HepG2 (cell line): ENCODE results near the gene OGFR. TPM values are rescaled to one million over a fixed set of nuclear protein-coding genes. Genes with fewer than 3 reads are reported as not detected.

Source experiments
- ATAC-seq: fragments of 200-7000 bp; cut with Tn5 transposase; 3 replicates; pipeline ENCODE4 v1.9.1; 2020; ENCODE audit warnings: mild to moderate bottlenecking, moderate library complexity
- BruUV-seq: library from RNA; stranded (reverse); fragments of 400-500 nt; replicated peaks from 2 replicates; lab custom pipeline; 2021; lab: Mats Ljungman, UMichigan
- CTCF ChIA-PET: fragments of 300-600 bp; formaldehyde crosslinking; extraction: SDS; loops from one replicate; lab custom pipeline; 2021; ENCODE audit warnings: low total read pairs, inconsistent platforms, low intra/inter-chr PET ratio; lab: Yijun Ruan, JAX
- POLR2A ChIA-PET: fragments of 350-600 bp; sonication (Branson Sonifier 250); formaldehyde crosslinking; loops from one replicate; lab custom pipeline; 2020; ENCODE audit warnings: antibody characterized with exemption, inconsistent platforms; lab: Yijun Ruan, JAX
- DNase-seq: peaks from one replicate; pipeline ENCODE4 v3.0.0-alpha.2; 2015; ENCODE audit warnings: low spot score
- FAIRE-seq: peaks from 3 replicates; lab custom pipeline; 2011; peaks lifted over from hg19 to GRCh38; lab: Jason Lieb, UNC
- H2AFZ ChIP-seq: one replicate; pipeline ENCODE4 v1.6.1; 2011; ENCODE audit warnings: low read length, inconsistent platforms
- H3K27ac ChIP-seq: fragments of 300-600 bp; 3 replicates; pipeline ENCODE4 v1.8.0; 2011; ENCODE audit warnings: mixed run types, mild to moderate bottlenecking, mixed read lengths, low read length, inconsistent platforms; ENCODE audit not compliant: insufficient read depth; ENCODE audit errors: extremely low read length
- H3K27me3 ChIP-seq, 2 experiments: fragments of 200-600 bp in 1 of 2; 2 replicates in 1 of 2; 3 replicates in 1 of 2; pipeline versions ENCODE4 v1.6.0 to v1.8.0; 2011; ENCODE audit warnings: low read length in 2 of 2, mild to moderate bottlenecking in 2 of 2, moderate library complexity in 2 of 2, inconsistent platforms in 1 of 2; ENCODE audit not compliant: insufficient read depth in 2 of 2, control insufficient read depth in 1 of 2
- H3K36me3 ChIP-seq, 2 experiments: fragments of 200-600 bp in 1 of 2; replicated peaks in 1 of 2; 2 replicates in 1 of 2; 3 replicates in 1 of 2; pipeline versions ENCODE4 v1.5.1 to v1.8.0; 2011; ENCODE audit warnings: low read length in 2 of 2, inconsistent platforms in 1 of 2; ENCODE audit not compliant: insufficient read depth in 2 of 2, control insufficient read depth in 1 of 2
- H3K4me1 ChIP-seq: 2 replicates; pipeline ENCODE4 v1.5.1; 2012; ENCODE audit warnings: low read length, inconsistent platforms; ENCODE audit not compliant: insufficient read depth
- H3K4me2 ChIP-seq: 2 replicates; pipeline ENCODE4 v1.6.0; 2011; ENCODE audit warnings: low read depth, low read length, inconsistent platforms
- H3K4me3 ChIP-seq, 3 experiments: fragments of 200-600 bp in 1 of 3; sonication (generic), shearing (Covaris generic) in 1 of 3; replicated peaks in 1 of 3; 2 replicates each; pipeline ENCODE4 v1.5.1; 2011 to 2016; ENCODE audit warnings: low read length in 3 of 3, inconsistent platforms in 2 of 3, low read depth in 2 of 3, mild to moderate bottlenecking in 2 of 3, control low read depth in 1 of 3, mixed read lengths in 1 of 3; ENCODE audit not compliant: insufficient read depth in 1 of 3
- H3K79me2 ChIP-seq: one replicate; pipeline ENCODE4 v1.6.1; 2011; ENCODE audit warnings: low read length, inconsistent platforms; ENCODE audit not compliant: insufficient read depth
- H3K9ac ChIP-seq: 2 replicates; pipeline ENCODE4 v1.6.0; 2011; ENCODE audit warnings: mild to moderate bottlenecking, low read depth, low read length, inconsistent platforms; ENCODE audit not compliant: insufficient read depth
- H3K9me3 ChIP-seq: 2 replicates; pipeline ENCODE4 v1.5.1; 2012; ENCODE audit warnings: mild to moderate bottlenecking, low read length
- H4K20me1 ChIP-seq: 2 replicates; pipeline ENCODE4 v1.6.0; 2011; ENCODE audit warnings: inconsistent platforms, mild to moderate bottlenecking, low read length, moderate library complexity; ENCODE audit not compliant: insufficient read depth
- AGO2 ChIP-seq: fragments of 200-400 bp; formaldehyde crosslinking; optimal IDR thresholded peaks from 2 replicates; pipeline ENCODE3; 2017; ENCODE audit warnings: mild to moderate bottlenecking, low read depth, low read length, moderate library complexity
- HNRNPL ChIP-seq: fragments of 200-400 bp; formaldehyde crosslinking; IDR thresholded peaks from 2 replicates; pipeline ENCODE4 v1.6.1; 2017; ENCODE audit warnings: mild to moderate bottlenecking, low read depth, low read length
- HNRNPLL ChIP-seq: fragments of 200-400 bp; formaldehyde crosslinking; IDR thresholded peaks from 2 replicates; pipeline ENCODE4 v1.6.1; 2017; ENCODE audit warnings: mild to moderate bottlenecking, low read depth, low read length; ENCODE audit not compliant: poor library complexity, severe bottlenecking
- KLF16 ChIP-seq, 2 experiments: sonication (generic) in 1 of 2; formaldehyde crosslinking in 1 of 2; IDR thresholded peaks; 2 replicates each; pipeline versions ENCODE4 v1.6.1 to v1.8.0; 2016 to 2023; ENCODE audit warnings: missing genetic modification reagents in 2 of 2, missing compliant biosample characterization in 1 of 2
- RBFOX2 ChIP-seq: fragments of 200-400 bp; formaldehyde crosslinking; IDR thresholded peaks from 2 replicates; pipeline ENCODE4 v1.6.1; 2017; ENCODE audit warnings: low read depth, mild to moderate bottlenecking, low read length
- ZFAT ChIP-seq: sonication (generic); formaldehyde crosslinking; conservative IDR thresholded peaks from 2 replicates; pipeline ENCODE4 v1.8.1; 2023; ENCODE audit warnings: missing genetic modification reagents, inconsistent platforms
- ZNF101 ChIP-seq: sonication (generic); formaldehyde crosslinking; IDR thresholded peaks from 2 replicates; pipeline ENCODE4 v1.4.0; 2020; ENCODE audit warnings: mild to moderate bottlenecking, low read depth, missing genetic modification reagents, borderline replicate concordance
- ZNF614 ChIP-seq: IDR thresholded peaks from 2 replicates; pipeline ENCODE4 v1.6.1; 2018; ENCODE audit warnings: missing biosample characterization, missing genetic modification reagents, inconsistent platforms, borderline replicate concordance
- WGBS: methylation state at CpG from one replicate; pipeline ENCODE4 v1.1.6; 2017; ENCODE audit warnings: low lambda C conversion rate; 5-methylcytosine and 5-hydroxymethylcytosine counted together
- in situ Hi-C: cut with HindIII; loops from 2 replicates; pipeline ENCODE4 v1.10.0; 2017; ENCODE audit warnings: low pct_unique_long_range_greater_than_20kb; ENCODE audit not compliant: extremely low pct_ligation_motif_present
- intact Hi-C: fragments of 100-400 bp; cut with micrococcal nuclease; formaldehyde crosslinking; loops from one replicate; pipeline ENCODE4 v1.10.0; 2022; ENCODE audit not compliant: unreplicated experiment
- polyA plus RNA-seq, 8 experiments: library from polyadenylated mRNA; depleted of rRNA in 3 of 8; stranded (reverse) in 7 of 8; unstranded in 1 of 8; fragments of >200 nt; fragmentation: Illumina TruSeq in 4 of 8; extraction: Trizol in 4 of 8; gene quantifications; 2 replicates each; pipeline versions ENCODE4 v1.2.1 to v1.2.3, GENCODE V29; 2011 to 2016; ENCODE audit warnings: low read depth in 4 of 8, missing spikeins in 1 of 8, mixed read lengths in 1 of 8; ENCODE audit not compliant: insufficient read depth in 1 of 8
- total RNA-seq, 5 experiments: library from RNA; depleted of rRNA; stranded (reverse); fragments of >200 nt; fragmentation: Illumina TruSeq; extraction: Trizol; gene quantifications; 2 replicates each; pipeline ENCODE4 v1.2.3, GENCODE V29; 2016; ENCODE audit warnings: low read depth in 1 of 5
- TF ChIP-seq, protein P1 (sequence below): sonication (generic); formaldehyde crosslinking; IDR thresholded peaks from 2 replicates; pipeline ENCODE4 v1.8.0; 2022; ENCODE audit warnings: mild to moderate bottlenecking, missing genetic modification reagents, moderate library complexity

The OGFR gene
- total and polyA plus RNA-seq, 2 of the 13 experiments (the other 11 are each of a cell fraction or from before 2014, with no cell fraction given): 47.7 to 81.8 TPM

DNA sequence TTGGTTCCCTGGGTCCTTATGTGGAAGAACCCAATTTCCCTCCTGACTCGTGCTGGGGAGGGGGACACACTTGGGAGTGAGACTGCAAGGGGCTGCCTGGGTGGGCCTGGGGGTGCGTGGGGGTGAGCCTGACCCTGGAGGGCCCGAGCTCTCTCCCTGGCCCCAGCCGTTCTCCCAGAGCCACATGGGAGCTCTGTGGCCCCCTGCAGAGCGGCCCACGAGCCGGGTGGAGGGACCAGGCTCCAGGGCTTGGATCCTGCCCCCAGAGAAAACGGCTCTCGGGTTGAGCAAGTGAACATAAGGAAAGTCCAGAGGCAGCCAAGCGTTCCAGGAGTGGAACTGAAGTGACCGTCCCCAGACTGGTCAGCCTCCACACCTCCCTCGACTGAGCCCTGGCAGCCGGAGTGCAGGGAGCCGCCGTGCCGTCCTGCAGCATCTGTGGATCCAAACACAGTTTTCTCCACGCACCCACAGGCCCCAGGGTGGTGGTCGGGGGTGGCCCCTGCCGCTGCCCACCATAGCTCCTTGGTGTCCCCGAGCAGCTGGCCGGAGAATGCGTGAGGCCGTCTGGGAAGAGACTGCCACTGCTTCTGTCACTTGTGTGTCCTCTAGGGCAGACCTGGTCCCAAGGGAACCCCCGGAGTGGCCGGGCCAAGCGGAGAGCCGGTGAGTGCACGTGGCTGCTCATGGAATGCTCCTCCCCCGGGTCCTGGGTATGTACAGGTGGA, 22.8 kb downstream of the OGFR start:
- no peak for ATAC-seq
- FAIRE-seq: no peak
- in situ Hi-C loops: no loop called here
- Histone ChIP-seq H3K4me2 (no peak overlapping the region), H3K9ac (no peak overlapping the region), H3K79me2 (no peaks in the 10 kb centered on the region), H3K9me3 (no peaks in the 10 kb centered on the region), H3K36me3 (peaks cover 7 to 9% of the 10 kb centered on the region in 2 experiments; a peak in 3 of 5 replicates), H3K4me3 (no peak overlapping the region), H4K20me1 (no peaks in the 10 kb centered on the region; the same call in 1 of the 2 replicates), H2AFZ (no peak overlapping the region), H3K27ac (no peak overlapping the region), H3K4me1 (peaks cover 37% of the 10 kb centered on the region), H3K27me3 (no peaks in the 10 kb centered on the region)
- TF ChIP-seq, protein P1, sequence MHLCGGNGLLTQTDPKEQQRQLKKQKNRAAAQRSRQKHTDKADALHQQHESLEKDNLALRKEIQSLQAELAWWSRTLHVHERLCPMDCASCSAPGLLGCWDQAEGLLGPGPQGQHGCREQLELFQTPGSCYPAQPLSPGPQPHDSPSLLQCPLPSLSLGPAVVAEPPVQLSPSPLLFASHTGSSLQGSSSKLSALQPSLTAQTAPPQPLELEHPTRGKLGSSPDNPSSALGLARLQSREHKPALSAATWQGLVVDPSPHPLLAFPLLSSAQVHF (CRISPR knock-in tag): no peak
- TF ChIP-seq ZFAT (CRISPR knock-in tag): no peak
- peak; percentile 77 for TF ChIP-seq AGO2
- no peak for TF ChIP-seq KLF16 (CRISPR knock-in tag; IDR thresholded peaks at IDR 0.05)
- TF ChIP-seq RBFOX2: peak; percentile 66
- peak; percentile 10 for TF ChIP-seq HNRNPLL
- 82% methylated on average over 20 of the region's 29 CpGs for WGBS
- ChIA-PET POLR2A (no interaction called here), CTCF (no interaction called here)
- no TSS peak for BruUV-seq
- intact Hi-C loops: no loop called here
- no peak for DNase-seq

DNA sequence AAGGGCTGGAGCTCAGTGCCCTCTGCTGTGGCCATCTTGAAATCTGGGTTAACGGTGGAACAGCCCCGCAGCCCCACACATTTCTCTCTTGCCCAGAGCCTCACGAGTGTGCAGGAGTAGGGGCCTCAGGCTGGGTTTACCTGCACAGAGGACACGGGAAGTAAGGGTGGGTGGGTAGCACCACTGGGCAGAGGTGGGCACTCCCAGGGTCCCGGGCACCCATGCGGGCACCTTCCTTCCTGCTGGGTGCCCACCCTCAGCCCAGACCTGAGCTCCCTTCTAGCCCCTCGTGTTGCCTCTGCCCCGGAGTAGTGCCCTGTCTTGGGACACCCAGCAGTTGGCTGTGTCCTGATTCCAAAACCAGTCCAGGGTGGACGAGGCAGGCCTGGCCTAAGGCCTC, 23.4 kb downstream of the OGFR start:
- no TSS peak for BruUV-seq
- Histone ChIP-seq H3K4me3 (no peak overlapping the region), H3K79me2 (no peaks in the 10 kb centered on the region), H3K27ac (no peak overlapping the region), H3K4me2 (no peak overlapping the region), H3K9ac (no peak overlapping the region), H3K9me3 (no peaks in the 10 kb centered on the region), H3K4me1 (peaks cover 37% of the 10 kb centered on the region), H3K27me3 (no peaks in the 10 kb centered on the region), H3K36me3 (peaks cover 8 to 9% of the 10 kb centered on the region in 2 experiments; a peak in 3 of 5 replicates), H2AFZ (no peak overlapping the region), H4K20me1 (no peaks in the 10 kb centered on the region; the same call in 1 of the 2 replicates)
- FAIRE-seq: no peak
- 93% methylated on average over 9 of the region's 9 CpGs for WGBS
- no peak for ATAC-seq
- TF ChIP-seq HNRNPL (peak; percentile 72; the same call in 1 of the 2 replicates), ZNF614 (CRISPR knock-in tag) (no peak), ZNF101 (CRISPR knock-in tag) (no peak)
- ChIA-PET CTCF (no interaction called here), POLR2A (no interaction called here)
- DNase-seq: no peak
- in situ Hi-C loops (no loop called here), intact Hi-C loops (no loop called here)
